Mesothelial cell of epicardium (in vitro differentiated cells): ENCODE results near the gene DDI2. TPM values are rescaled to one million over a fixed set of nuclear protein-coding genes. Genes with fewer than 3 reads are reported as not detected.

Experiments used
- DNase-seq, 2 experiments: peaks; one replicate each; pipeline ENCODE4 v3.0.0; 2021; ENCODE audit warnings: low spot score in 2 of 2; ENCODE audit not compliant: unreplicated experiment in 2 of 2
- H3K27ac Mint-ChIP-seq: 2 replicates; pipeline ENCODE4 v1.8.0; 2021; ENCODE audit warnings: mixed read lengths
- H3K27me3 Mint-ChIP-seq: 2 replicates; pipeline ENCODE4 v1.8.0; 2021; ENCODE audit warnings: low read depth, mixed read lengths
- H3K36me3 Mint-ChIP-seq: 2 replicates; pipeline ENCODE4 v1.8.0; 2021; ENCODE audit warnings: mixed read lengths
- H3K4me1 Mint-ChIP-seq: 2 replicates; pipeline ENCODE4 v1.8.0; 2021; ENCODE audit warnings: mixed read lengths
- H3K4me3 Mint-ChIP-seq: 2 replicates; pipeline ENCODE4 v1.8.0; 2021; ENCODE audit warnings: mild to moderate bottlenecking, moderate library complexity, mixed read lengths
- H3K9me3 Mint-ChIP-seq: 2 replicates; pipeline ENCODE4 v1.8.0; 2021; ENCODE audit warnings: mixed read lengths
- CTCF ChIP-seq: fragments of 200-600 bp; sonication (generic); IDR thresholded peaks from one replicate; pipeline ENCODE4 v1.5.0; 2021; ENCODE audit warnings: antibody characterized with exemption; ENCODE audit not compliant: unreplicated experiment
- total RNA-seq: library from RNA; stranded (reverse); gene quantifications from 3 replicates; pipeline ENCODE4 v1.2.1, GENCODE V29; 2021

DDI2 gene
- total RNA-seq, 1 donor from 2014 or later, result 34.5 TPM

DNA sequence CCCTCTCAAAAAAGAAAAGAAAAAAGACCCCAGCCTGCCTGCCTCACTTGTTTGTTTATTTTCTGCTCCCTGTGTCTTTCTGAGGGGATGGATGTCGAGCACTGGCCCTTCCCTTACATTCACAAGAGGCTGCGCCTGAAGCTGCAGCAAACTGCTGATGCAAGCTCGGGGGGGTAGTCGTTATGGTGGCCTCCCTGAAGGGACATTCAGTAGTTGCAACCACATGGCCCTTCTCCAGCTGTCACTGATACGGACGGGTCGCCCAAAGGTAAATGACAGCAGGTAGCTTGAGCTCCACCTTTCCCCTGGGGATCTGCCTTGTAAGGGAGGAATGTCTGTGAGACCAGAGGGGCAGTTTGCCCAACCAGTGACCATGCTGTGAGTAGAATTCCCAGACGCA is 84.5 kb downstream of the DDI2 start:
- DNase-seq, result no peak
- no peak for TF ChIP-seq CTCF
- Mint-ChIP-seq H3K27ac (peak overlapping the region; percentile 12), H3K4me1 (peaks cover 17% of the 10 kb centered on the region), H3K27me3 (no peaks in the 10 kb centered on the region), H3K36me3 (peaks cover 10% of the 10 kb centered on the region), H3K9me3 (no peaks in the 10 kb centered on the region), H3K4me3 (no peak overlapping the region)

DNA sequence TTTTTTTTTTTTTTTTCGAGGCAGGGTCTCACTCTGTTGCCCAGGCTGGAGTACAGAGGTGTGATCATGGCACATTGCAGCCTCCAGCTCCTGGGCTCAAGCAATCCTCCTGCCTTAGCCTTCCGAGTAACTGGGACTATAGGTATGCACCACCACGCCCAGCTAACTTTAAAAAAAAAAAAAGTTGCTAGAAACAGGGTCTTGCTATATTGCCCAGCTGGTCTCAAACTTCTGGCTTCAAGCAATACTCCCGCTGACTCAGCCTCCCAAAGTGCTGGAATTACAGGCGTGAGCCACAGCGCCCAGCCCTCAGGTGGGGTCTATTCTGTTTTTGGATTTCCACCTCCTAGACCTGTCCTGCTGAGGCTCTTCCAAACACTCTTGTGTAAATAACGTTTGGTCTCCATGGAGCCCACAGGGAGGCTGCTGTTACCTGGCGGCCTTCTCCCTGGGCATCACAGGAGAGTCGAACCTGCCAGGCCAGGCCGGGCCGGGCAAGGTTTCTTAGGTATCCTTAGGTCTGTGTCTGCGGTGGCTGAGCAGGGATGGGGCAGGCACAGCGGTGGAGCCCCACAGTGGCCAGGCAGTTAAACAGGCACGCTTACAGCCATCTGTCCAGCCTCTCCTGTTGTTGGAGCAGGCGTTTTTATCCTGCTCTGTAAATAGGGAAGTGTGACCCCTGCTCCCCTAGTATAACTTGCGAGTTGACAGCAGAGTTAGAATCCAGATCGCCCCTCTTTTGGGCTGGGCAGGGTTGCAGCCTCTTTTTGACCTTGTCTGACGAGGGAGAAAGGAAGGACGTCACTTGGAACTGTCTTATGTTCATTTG is 85.7 kb downstream of the DDI2 start:
- peaks cover 10% of the 10 kb centered on the region for H3K36me3 Mint-ChIP-seq
- H3K9me3 Mint-ChIP-seq, result no peaks in the 10 kb centered on the region
- no peaks in the 10 kb centered on the region for H3K27me3 Mint-ChIP-seq
- peaks cover 17% of the 10 kb centered on the region for H3K4me1 Mint-ChIP-seq
- H3K4me3 Mint-ChIP-seq, result no peak overlapping the region
- no peak for TF ChIP-seq CTCF
- DNase-seq, result no peak
- peak overlapping the region; percentile 88 for H3K27ac Mint-ChIP-seq

DNA sequence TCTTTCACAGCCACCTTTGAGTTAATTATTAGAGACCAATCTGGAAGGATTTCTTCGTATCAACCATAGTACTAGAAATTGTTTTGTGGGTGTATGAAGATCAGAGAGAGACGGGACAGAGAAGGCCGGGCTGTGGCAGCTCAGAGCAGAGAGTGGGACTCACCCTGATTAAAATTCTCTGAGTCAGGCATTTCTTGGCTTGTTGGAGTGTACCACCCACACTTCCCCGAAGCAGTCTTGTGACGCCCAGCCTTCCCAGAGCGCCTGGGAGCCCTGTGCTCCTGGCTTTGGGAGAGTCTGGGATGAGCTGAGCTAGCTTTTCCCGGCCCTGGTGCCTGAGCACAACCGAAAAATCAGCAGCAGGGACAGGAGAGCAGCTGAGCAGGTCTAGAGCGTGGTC is 86.3 kb downstream of the DDI2 start:
- Mint-ChIP-seq H3K36me3 (peaks cover 10% of the 10 kb centered on the region), H3K4me1 (peaks cover 17% of the 10 kb centered on the region), H3K27ac (peak overlapping the region; percentile 88), H3K9me3 (no peaks in the 10 kb centered on the region), H3K4me3 (no peak overlapping the region), H3K27me3 (no peaks in the 10 kb centered on the region)
- no peak for DNase-seq
- TF ChIP-seq CTCF, result no peak

DNA sequence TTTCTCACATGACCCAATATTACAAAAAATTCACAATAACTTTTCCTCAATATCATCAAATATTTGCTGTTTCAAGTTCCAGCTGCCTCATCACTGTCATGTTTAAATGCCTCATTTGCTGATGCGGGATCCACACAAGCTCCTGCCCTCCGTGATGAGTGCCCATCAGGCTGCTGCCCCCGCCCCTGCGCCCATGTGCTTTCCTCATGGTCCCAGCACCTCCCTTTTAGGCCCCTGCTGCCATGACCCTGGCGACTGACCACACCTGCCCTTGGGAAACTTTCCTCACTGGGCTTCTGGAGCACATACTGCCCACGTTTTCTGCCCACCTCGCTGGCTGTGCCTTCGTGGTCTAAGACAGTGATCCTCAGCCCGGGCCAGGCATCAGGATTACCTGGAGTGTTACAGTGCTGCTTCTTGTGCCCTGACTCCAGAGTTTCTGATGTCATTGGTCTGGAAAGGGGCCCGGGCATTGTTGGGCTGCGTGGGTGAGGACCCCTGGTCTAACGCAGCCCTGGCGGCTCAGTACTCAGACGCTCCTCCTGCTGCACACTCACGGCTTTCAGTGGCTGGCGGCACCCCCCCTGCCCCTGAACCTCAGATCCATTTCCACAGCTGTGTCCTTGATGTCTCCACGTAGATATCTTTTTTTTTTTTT is 87.4 kb downstream of the DDI2 start:
- H3K27me3 Mint-ChIP-seq, result no peaks in the 10 kb centered on the region
- H3K27ac Mint-ChIP-seq, result peak overlapping the region; percentile 88
- no peak for DNase-seq
- peaks cover 17% of the 10 kb centered on the region for H3K4me1 Mint-ChIP-seq
- H3K4me3 Mint-ChIP-seq, result no peak overlapping the region
- H3K36me3 Mint-ChIP-seq, result peaks cover 10% of the 10 kb centered on the region
- no peaks in the 10 kb centered on the region for H3K9me3 Mint-ChIP-seq
- TF ChIP-seq CTCF, result no peak

DNA sequence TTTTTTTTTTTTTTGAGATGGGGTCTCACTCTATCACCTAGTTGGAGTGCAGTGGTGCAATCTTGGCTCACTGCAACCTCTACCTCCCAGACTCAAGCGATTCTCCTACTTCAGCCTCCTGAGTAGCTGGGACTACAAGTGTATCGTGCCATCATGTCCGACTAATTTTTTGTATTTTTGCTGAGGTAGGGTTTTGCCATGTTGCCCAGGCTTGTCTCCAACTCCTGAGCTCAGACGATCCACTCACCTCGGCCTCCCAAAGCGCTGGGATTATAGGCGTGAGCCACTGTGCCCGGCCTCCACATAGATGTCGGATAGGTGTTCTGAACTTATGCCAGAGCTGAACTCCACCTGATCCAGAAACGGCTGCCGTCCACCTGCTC is 87.9 kb downstream of the DDI2 start:
- TF ChIP-seq CTCF, result no peak
- H3K9me3 Mint-ChIP-seq, result no peaks in the 10 kb centered on the region
- no peak for DNase-seq
- peaks cover 17% of the 10 kb centered on the region for H3K4me1 Mint-ChIP-seq
- H3K27ac Mint-ChIP-seq, result no peak overlapping the region
- H3K36me3 Mint-ChIP-seq, result peaks cover 10% of the 10 kb centered on the region
- no peaks in the 10 kb centered on the region for H3K27me3 Mint-ChIP-seq
- no peak overlapping the region for H3K4me3 Mint-ChIP-seq
